Gastrocnemius medialis (tissue), 4 donors: ENCODE data around the gene GABRR2.

Experiments
- CTCF ChIP-seq, 5 experiments: fragments of 450-650 bp in 3 of 5; fragments of 200-600 bp in 2 of 5; sonication (generic) in 2 of 5; IDR thresholded peaks in 4 of 5; conservative IDR thresholded peaks in 1 of 5; 1 replicate in 4 of 5; 2 replicates in 1 of 5; pipeline ENCODE4 v1.5.1; 2016 to 2019; ENCODE audit warnings: antibody characterized with exemption in 5 of 5, mild to moderate bottlenecking in 3 of 5, moderate library complexity in 3 of 5
- POLR2A ChIP-seq, 2 donors: fragments of 450-650 bp; IDR thresholded peaks; one replicate each; pipeline ENCODE4 v1.6.1; 2017; ENCODE audit warnings: antibody characterized with exemption in 2 of 2, mild to moderate bottlenecking in 2 of 2, moderate library complexity in 2 of 2

- TF ChIP-seq POLR2A (IDR thresholded peaks at IDR 0.05), result no peak
- TF ChIP-seq CTCF (IDR thresholded peaks at IDR 0.05 in 4 of 5, conservative IDR thresholded peaks at IDR 0.05 in 1 of 5), result no peak
These were observed 9.2 kb upstream of the GABRR2 start for GRCh38 chr6:89324304-89324703.
